Fibroblast of pulmonary artery (primary cell): ENCODE measurements around the gene KLHL14.

Experiments
- DNase-seq: peaks from one replicate; pipeline ENCODE4 v3.0.0-alpha.2; 2010; ENCODE audit warnings: low read depth
- H3K4me3 ChIP-seq: replicated peaks from 2 replicates; pipeline ENCODE4 v1.5.1; 2011; ENCODE audit warnings: low read depth, mild to moderate bottlenecking, control low read depth, low read length, moderate library complexity
- TF ChIP-seq, protein P1 (sequence below): IDR thresholded peaks from 2 replicates; pipeline ENCODE4 v1.5.1; 2011; ENCODE audit warnings: mild to moderate bottlenecking, control low read depth, low read length, inconsistent platforms; ENCODE audit errors: missing control alignments

The KLHL14 gene

DNA sequence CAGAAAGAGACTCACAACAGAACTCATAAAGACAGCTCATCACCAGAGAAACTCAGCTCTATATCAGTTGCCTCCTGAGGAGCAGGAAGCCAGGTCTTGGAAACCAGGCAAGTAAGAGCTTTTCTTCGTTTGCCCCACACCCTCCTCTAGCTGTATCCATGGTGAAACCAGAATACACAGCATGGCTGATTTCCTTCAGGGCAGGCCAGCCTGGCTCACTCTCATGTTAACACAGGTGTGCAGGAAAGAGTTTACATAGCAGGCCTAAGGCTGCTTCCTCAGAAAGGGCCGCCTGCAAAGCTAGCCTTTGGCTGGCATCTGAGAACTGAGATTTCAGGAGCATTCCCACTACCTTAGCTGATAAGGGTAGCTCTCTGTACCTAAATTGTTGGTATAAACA lies 65.7 kb downstream of the KLHL14 start:
- TF ChIP-seq, protein P1, sequence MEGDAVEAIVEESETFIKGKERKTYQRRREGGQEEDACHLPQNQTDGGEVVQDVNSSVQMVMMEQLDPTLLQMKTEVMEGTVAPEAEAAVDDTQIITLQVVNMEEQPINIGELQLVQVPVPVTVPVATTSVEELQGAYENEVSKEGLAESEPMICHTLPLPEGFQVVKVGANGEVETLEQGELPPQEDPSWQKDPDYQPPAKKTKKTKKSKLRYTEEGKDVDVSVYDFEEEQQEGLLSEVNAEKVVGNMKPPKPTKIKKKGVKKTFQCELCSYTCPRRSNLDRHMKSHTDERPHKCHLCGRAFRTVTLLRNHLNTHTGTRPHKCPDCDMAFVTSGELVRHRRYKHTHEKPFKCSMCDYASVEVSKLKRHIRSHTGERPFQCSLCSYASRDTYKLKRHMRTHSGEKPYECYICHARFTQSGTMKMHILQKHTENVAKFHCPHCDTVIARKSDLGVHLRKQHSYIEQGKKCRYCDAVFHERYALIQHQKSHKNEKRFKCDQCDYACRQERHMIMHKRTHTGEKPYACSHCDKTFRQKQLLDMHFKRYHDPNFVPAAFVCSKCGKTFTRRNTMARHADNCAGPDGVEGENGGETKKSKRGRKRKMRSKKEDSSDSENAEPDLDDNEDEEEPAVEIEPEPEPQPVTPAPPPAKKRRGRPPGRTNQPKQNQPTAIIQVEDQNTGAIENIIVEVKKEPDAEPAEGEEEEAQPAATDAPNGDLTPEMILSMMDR: no peak
- DNase-seq: no peak
- H3K4me3 ChIP-seq: no peak overlapping the region

DNA sequence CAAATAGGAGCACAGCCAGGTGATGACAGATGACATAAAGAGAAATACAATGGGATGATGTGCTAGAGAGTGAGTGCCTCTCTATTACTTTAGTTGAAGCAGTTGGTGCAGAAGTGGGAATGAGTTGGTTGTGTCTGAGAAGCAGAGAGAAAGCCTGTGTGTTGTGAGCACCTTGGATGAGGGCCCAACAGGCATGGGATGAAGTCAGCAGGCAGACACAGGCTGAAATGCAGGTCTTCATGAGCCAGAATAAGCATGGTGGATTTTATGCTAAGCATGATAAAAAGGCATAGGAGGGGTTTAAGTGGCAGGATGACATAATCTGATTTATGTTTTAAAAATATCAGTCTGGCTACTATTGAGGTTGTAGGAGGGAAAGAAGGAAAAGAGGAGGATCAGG lies 71.5 kb downstream of the KLHL14 start:
- no peak for DNase-seq
- TF ChIP-seq, protein P1: no peak

DNA sequence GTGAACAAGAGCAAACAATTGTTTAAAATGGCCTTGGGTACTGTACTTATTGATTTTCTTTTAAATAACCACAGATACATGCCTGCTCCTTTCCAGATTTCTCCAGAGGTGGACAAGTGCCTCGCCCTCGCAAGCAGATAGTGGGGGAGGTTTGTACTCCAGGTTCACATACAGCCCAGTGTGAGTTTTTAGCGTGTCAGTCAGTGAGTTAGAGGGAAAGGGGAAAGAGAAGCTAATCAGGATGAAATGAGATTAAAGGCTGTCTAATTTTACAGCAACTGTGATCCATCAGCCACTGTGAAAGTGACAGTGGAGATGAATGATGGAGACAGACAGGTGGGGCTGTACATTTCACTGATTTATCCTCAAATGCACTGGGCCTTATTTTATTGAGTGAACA lies 74.7 kb downstream of the KLHL14 start:
- no peak overlapping the region for H3K4me3 ChIP-seq
- DNase-seq: no peak
- TF ChIP-seq, protein P1: no peak

More for the DNA sequence above, 71.5 kb downstream of the KLHL14 start:
- H3K4me3 ChIP-seq: no peak overlapping the region

- TF ChIP-seq, protein P1: no peak
- DNase-seq: no peak
- H3K4me3 ChIP-seq: no peak overlapping the region
Measured at GRCh38 chr18:32696376-32696775, 76.4 kb downstream of the KLHL14 start.

DNA sequence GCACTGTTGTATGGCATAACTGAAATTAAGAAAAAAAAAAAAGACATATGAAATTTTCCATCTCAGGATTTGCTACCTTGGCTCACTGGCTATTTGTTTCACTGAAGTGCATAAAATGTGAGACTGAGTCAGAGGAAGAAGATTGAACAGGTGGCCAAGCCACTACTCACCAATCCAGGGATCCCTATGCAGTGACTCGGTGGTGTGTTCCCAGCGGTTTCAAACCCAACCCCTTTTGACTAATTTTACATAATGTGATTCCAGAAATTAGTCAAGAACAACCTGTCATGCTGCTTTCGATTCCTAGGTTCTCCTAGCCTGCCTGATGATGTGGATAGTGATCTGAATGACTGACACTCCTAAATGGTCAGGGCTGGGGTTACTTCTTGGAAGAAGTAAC lies 77.3 kb downstream of the KLHL14 start:
- TF ChIP-seq, protein P1: no peak
- no peak for DNase-seq
- H3K4me3 ChIP-seq: no peak overlapping the region

- no peak for DNase-seq
- no peak overlapping the region for H3K4me3 ChIP-seq
- TF ChIP-seq, protein P1: no peak
Measured at GRCh38 chr18:32688821-32689220, 84.0 kb downstream of the KLHL14 start.

- DNase-seq: no peak
- no peak overlapping the region for H3K4me3 ChIP-seq
- TF ChIP-seq, protein P1: no peak
Measured at GRCh38 chr18:32684940-32685339, 87.9 kb downstream of the KLHL14 start.
